HG03520 (cell line): ENCODE results near the gene RRM2.
A peak's percentile ranks its signal among the peaks of the same experiment; 100 is the strongest.
"Not testable (repeated sequence)": the region's sequence is repeated elsewhere in the genome, so short reads cannot be mapped to it uniquely, and the experiment has no call there.

Experiments used
- ATAC-seq: cut with Tn5 transposase; IDR thresholded peaks from one replicate; pipeline ENCODE4 v1.9.1; 2021; ENCODE audit warnings: mild to moderate bottlenecking, moderate library complexity; ENCODE audit not compliant: unreplicated experiment

The RRM2 gene

DNA sequence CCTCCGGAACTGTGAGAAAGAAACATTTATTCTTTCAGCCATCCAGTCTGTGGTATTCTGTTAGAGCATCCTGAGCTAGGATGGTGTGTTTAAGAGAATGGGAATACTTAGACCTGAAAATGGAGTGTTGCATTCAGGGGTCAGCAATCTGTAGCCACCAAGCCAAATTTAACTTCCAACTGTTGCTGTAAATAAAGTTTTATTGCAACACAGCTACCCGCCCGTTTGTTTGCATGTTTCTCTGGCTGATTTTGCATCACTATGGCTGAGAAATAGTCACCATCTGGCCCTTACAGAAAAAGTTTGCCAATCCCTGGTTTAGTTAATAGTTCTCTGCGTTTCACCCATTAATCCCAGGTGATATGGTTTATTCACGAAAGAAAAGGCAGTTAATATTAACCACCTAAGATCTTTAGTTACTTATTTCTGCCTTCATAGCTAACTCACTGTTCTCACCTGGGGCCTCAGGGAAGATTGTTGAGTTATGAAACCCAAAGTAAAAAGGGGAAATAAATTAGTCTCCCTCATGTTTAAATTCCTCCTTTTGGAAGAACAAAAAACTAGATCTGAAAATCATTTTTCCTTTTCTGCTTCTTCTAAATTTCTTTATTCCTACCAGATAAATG is 32.9 kb upstream of the RRM2 start:
- no peak for ATAC-seq

DNA sequence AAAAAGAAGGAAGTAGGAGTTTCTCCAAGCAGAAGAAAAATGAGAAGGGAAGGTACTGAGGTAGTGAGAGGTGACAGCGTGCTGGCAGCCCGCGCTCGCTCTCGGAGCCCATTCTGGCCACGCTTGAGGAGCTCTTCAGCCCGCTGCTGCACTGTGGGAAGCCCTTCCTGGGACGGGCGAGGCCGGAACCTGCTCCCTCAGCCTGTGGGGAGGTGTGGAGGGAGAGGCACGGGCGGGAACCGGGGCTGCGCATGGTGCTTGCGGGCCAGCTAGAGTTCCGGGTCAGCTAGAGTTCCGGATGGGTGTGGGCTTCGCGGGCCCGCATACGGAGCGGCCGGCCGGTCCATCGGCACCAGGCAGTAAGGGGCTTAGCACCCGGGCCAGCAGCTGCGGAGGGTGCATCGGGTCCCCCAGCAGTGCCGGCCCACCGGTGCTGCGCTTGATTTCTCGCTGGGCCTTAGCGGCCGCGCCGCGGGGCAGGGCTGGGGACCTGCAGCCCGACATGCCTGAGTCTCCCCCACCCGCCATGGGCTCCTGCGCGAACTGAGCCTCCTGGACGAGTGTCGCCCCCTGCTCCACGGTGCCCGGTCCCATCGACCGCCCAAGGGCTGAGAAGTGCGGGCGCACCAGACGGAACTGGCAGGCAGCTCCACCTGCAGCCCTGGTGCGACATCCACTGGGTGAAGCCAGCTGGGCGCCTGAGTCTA is 31.2 kb upstream of the RRM2 start:
- ATAC-seq = no peak

DNA sequence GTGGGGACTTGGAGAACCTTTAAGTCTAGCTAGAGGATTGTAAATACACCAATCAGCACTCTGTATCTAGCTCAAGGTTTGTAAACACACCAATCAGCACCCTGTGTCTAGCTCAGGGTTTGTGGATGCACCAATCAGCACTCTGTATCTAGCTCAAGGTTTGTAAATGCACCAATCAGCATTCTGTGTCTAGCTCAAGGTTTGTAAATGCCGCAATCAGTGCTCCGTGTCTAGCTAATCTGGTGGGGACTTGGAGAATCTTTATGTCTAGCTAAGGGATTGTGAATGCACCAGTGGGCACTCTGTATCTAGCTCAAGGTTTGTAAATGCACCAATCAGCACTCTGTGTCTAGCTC is 30.7 kb upstream of the RRM2 start:
- ATAC-seq = not testable (repeated sequence)

DNA sequence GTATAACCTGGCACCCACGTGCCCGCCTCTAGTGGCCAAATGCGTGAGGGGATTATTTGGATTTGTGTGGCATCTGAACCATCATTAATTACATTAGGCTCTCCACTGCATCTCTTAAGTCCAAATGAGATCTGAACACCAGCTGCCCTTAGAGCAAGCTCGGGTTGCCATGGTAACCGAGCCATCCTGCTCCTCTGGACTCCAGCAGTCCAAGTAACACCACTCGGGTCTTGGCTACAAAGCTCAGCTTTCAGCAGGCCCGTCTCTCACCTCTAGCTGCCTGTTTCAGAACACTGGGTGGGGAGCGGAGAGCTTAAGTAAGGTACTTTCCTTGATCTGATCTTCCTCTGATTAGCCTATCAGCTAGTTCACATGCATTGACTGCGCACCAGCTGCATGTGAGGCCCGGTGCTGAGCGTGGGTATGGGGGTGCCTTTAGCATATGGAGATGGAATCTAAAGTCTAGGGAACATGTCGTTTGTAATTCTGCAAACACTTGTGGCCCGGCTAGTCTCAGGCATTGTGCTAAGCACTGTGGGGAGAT is 28.2 kb upstream of the RRM2 start:
- no peak for ATAC-seq

DNA sequence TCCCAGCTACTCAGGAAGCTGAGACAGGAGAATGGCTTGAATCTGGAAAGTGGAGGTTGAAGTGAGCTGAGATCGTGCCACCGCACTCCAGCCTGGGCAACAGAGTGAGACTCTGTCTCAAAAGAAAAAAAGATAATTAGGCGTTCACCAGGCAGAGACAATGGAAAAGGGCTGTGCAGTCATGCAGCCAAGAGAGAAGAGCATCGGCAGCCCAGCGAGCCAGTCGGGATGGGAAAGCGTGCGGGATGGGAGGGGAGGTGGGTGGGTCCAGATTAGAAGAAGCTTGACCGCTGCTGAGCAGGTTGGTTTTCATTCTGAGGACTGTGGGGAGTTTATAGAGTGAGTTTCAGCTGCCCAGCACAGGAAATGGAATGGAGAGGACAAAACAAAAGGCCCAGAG is 27.4 kb upstream of the RRM2 start:
- no peak for ATAC-seq

DNA sequence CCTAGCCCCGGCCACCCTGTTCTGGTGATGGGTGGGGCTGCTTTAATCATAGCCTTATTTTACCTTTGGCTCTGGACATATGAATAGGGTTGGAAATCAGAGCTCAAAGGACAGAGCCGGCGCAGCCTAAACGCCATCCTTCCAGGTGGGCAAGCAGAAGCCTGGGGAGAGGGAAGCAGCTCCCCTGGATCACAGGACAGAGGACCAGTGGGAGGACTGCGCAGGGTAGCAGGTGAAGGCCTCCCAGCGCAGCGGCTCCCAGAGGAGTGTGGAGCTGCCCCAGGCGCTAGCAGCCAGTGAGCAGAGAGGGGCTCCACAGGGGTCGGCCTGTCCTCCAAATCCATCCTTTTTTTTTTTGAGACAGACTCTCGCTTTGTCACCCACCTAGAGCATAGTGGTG is 25.9 kb upstream of the RRM2 start:
- ATAC-seq = no peak

DNA sequence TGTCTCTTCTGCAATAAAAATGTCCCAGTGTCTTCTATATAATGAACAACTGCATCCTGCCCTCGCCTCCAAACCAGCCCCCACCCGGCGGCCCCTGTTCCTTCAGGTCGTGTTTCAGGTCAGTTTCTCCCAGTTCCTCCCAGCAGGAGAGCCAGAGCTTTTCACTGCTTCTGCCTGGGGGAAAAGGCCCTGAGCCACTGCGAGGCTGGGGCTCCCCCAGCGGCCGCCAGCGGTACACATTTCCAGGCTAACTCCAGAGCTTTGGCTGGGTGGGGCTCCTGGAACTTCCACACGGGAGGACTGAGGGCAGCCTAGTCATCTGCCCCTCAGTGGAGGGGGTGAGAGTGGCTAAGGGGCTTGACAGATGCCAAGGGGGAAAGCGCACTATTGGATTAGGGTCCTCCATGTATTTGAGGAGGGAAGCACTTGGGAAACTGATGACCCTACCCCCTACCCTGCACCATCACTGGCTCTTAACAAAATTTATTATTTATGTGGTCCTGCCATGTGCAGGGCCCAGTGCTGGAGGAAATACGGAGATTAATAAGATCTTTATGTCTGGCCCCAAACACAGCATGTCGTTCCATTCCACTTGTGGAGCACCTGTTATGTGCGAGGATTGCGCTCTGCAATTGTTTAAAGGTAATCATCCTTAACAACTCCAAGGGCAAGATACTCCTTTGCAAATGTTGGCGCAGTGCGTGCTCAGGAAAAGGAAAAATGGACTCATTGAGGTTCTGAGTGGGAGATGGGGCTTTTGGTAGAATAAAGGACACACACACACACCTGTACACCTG is 25.0 kb upstream of the RRM2 start:
- ATAC-seq = peak; percentile 71

DNA sequence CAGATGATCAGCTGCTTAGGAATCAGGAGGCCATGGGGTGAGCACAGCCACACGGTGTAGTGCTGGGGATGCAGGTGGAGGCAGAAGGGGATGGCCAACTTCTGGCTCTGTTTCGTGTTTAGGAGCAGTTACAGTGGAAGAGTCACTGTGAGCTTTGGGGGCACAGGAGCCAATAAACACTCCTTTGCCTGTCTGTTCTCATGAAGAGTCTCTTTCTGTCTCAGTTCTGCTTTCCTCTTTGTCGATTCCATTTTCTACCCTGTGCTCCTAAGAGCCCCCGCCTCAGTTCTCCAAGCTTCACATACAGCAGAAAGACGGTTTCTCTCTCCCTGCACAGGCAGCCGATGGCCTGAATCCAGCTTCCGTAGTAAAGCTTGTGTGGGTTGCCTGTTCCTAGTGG is 21.0 kb upstream of the RRM2 start:
- no peak for ATAC-seq

DNA sequence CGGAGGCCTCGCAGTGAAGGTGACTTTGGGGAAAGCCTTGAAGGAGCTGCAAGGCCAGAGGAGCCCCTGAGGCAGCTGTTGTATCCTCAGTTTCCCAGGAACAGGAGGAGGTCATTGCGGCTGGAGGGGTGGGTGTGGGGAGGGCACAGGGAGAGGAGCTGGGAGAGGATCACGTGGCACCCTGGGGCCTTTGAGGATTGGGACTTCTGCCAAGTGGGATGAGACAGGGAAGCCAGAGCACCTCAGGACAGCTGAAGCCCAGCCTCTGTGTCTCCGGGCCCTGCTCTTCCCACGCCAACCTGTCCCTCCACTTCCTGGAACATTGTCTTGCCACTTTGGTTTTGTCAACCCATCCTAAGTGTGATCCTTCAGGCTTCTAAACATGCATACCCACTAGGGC is 19.4 kb upstream of the RRM2 start:
- no peak for ATAC-seq

DNA sequence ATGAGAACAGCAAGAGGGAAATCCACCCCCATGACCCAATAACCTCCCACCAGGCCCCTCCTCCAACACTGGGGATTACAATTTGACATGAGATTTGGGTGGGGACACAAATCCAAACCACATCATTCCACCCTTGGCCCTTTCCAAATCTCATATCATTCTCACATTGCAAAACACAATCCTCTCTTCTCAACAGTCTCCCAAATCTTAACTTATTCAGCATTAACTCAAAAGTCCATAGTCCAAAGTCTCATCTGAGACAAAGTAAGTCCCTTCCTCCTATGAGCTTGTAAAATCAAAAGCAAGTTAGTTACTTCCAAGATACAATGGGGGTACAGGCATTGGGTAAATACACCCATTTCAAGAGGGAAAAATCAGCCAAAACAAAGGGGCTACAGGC is 17.6 kb upstream of the RRM2 start:
- ATAC-seq = not testable (repeated sequence)

DNA sequence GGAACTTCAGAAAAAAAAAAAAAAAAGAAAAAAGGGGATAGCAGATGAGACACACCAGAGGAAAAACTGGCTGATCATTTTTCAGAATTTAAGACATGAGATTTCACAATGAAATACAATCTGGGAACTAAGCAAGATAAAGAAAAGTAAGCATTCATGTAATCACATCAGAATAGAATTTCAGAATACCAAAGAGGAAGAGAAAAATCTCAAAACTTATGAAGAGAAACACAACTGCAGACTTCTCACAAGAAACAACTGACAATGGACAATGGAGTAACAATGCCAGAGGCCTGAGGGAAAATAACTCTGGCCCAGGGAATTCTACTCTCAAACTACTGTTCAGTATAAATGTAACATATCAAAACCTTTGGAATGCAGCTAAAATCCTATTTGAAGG is 13.2 kb upstream of the RRM2 start:
- no peak for ATAC-seq

DNA sequence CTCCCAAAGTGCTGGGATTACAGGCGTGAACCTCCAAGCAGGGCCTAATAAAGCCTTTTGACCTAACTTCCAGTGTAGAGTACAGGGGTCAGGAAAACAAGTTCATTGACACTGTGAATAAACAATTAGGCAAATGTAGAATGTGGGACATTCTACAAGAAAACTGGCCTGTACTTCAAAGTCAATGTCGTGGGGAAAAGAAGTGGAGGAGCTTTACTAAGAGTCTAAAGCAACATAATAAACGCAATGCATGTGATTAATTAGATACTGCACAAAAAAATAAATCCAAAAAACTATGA is 3.6 kb upstream of the RRM2 start:
- no peak for ATAC-seq

DNA sequence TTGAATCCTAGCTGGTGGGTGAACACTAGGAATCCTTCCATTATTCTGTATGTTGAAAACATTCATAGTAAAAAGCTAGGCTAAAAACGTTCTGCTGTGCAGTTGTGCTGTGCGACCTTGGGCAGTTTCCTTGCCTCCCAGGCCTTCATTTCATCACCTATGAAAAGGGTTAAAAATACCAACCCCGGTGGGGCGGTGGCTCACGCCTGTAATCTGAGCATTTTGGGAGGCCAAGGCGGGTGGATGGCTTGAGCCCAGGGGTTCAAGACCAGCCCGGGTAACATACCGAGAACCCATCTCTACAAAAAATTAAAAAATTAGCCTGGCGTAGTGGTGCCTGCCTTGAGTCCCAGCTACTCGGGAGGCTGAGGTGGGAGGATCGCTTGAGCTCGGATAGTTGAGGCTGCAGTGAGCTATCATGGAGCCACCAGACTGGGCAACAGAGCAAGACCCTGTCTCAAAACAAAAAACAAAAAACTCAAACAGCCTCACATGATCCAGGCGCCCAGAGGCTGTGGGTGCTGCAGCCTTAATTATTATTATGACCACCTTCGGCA is 2.9 kb upstream of the RRM2 start:
- no peak for ATAC-seq

DNA sequence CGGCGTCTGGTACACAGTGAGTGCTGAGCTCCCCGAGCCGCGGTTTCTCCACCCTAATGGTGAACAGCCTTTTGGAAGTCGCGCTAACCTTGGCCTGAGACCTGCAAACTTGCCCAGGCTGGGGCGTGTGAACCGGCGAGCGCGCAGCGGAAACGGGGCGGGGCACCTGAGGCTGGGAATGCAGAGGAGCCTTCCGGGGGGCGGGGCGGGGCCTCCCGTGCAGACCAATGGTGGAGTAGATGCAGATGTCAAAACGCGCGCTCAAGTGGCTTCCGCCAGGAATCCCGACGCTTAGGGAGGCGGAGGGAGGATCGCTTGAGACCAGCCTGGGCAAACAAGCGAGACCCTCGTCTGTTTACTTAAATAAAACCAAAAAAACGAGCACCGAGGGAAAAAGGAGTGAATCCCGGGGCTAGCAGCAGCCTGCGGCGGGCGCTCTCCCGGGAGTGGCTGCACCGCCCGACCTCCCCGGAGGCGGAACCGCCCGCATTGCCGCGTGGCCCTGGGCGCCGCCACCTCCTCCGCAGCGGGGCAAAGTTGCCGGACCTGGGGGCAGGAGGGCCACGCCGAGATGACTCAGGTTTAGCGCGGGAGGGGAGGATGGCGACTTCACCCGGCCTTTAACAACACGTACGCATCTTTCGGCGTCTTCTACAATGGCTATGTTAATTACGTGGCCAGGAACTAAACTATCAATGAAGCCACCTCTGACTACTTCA is 2.2 kb upstream of the RRM2 start:
- ATAC-seq = peak; percentile 48

DNA sequence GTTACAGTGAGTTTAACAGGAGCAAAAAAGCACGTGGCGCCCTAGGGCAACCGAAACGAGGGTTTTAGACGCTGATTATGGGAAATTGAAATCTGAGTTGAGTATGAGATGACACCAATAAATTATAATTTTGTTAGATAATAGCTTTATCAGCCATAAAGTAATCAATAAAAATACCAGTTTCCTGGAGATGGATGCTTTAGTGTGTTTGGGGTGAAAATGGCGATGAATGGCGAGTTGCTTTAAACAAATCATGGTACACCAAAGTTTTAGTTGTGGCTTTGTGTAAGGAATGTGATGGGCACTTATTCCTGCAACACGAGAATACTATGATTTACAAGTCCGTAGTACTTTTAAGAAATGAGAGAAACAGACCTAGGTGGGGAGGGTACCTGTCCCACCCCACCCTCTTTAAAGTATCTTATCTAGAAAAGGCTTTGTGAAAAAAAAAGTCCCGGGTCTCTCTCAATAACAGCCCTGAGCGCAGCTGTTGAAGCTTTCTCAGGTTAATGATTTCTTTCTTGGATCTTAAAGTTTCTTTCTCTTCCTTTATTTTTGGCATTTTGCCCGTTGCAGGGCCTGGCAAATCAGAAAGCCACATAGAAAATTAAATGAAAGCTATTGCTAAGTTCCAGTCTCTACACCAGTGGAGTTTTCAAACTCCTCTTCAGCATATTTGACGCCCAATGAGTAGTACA is 1.5 kb upstream of the RRM2 start:
- ATAC-seq = no peak

DNA sequence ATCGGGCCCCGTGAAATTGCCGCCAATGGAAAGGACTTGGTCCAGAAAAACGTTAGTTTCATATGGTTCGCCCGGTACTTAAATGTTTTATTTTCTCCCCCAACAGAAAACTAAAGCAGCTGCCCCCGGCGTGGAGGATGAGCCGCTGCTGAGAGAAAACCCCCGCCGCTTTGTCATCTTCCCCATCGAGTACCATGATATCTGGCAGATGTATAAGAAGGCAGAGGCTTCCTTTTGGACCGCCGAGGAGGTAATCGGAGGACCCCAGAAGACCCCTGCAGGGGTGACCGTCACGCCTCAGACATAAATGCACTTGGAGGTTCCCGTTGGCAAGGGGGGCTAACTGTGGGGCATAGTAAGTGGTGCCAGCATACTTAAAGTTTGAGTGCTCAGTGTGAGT is 742 bp downstream of the RRM2 start:
- ATAC-seq = no peak

DNA sequence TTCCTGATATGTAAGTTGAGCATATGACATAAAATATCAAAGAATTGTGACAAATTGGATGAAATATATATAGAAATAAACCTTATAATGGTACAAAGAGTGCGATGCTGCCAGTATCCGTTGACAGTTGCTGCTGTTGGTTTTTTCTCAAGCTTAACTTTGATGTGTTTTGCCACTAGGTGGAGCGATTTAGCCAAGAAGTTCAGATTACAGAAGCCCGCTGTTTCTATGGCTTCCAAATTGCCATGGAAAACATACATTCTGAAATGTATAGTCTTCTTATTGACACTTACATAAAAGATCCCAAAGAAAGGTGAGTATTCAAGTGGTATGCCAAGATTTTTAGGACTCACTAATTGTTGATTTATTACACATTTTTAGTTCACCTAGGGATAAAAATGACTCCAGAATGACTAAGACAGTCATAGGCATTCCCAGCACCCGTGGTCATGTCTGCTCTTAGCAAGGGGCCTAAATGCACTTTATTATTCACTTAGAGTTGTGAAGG is 2.1 kb downstream of the RRM2 start:
- no peak for ATAC-seq

DNA sequence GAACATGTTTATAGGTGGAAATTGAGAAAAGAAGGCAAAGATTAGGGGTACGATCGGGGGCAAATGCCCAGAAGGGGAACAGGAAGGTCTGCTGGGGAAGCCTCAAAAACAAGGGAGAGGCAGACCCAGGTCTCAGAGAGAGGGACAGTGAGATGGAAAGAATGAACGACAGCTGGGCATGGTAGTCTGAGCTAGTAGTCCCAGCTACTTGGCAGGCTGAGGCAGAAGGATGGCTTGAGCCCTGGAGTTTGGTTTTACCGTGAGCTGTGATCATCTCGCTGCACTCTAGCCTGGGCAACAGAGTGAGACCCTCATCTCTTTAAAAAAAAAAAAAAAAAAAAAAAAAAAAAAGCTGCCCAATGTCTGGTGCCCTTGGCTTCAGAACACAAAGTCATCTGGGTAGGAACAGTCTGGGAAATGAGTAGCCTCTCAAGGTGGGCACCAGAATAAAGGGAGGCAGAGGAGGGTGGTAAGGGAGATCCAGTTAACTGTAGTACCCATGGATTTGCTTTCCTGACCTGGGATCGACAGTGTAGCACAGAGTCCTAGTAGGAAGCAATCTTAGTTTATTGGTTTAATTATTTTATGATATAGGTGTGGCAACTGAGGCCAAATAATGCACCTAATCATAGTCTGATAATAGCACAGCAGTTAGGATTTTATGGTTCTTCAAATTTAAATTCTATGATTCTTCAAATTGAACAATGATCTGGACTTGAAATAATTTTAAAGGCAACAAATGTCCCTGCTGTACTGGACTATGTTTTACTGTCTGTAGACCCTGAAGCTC is 3.5 kb downstream of the RRM2 start:
- ATAC-seq = no peak

DNA sequence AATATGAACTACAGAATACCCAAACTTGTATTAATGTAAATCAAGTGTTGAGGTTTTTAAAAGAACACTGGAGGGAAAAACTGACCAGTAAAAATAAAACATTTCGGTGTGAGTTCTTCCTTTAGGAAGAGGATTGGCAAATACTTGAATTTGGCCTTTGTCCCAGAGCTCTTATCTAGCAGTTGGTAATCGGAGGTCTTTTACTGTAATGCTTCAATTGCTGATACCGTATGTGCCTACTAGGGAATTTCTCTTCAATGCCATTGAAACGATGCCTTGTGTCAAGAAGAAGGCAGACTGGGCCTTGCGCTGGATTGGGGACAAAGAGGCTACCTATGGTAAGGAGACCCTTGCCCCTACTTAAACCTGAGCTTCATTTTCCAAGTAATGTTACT is 4.1 kb downstream of the RRM2 start:
- ATAC-seq = no peak

DNA sequence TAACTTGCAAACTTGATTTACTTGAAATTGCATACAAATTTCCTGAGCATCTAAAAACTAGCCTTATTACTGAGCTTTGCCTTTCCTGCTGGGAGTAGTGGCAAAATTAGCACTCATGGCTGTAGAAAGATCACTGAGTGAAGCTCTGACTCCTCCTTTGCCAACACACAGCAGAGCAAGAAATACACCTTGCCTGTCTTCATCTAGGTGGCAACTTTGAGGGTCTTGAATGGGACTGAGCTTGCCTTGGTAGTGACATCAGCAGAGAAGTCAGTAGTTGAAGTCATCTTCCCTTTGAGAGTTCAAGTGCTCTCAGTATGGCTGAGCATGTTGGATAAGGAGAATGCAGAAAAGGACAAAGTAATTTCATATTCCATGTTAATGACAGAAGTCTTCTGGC is 5.9 kb downstream of the RRM2 start:
- ATAC-seq = no peak
